Measurements from ENCODE around the gene SGMS2. TPM values are rescaled to one million over a fixed set of nuclear protein-coding genes. Genes with fewer than 3 reads are reported as not detected.

Gene SGMS2
- total and polyA plus RNA-seq, 2 of the 13 experiments (the other 11 are each of a cell fraction or from before 2014, with no cell fraction given): 1.2 to 1.7 TPM

DNA sequence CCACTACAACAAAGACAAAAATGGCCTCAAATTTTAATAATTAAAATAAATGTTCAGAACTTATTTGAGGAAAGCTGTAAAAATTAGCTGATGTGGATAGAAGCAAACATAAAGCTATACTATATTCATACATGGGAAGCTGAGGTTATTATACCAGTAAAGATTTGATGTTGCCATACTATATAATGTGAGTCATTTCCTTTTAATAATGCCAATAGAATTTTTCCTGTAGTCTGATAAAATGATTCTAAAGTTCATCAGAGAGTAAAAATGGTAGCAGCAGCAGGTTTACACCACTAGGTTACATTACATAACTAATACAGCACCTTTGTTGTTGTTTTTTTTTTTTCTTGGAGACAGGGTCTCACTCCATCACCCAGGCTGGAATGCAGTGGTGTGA, 61.1 kb downstream of the SGMS2 start:
- DNase-seq (ENCODE audit: low spot score) (no peak), ATAC-seq (no peak), FAIRE-seq (no peak)
- no peak for TF ChIP-seq SALL1 (CRISPR knock-in tag; IDR thresholded peaks at IDR 0.05)
- TF ChIP-seq ZNF549 (CRISPR knock-in tag; IDR thresholded peaks at IDR 0.05): no peak
- TF ChIP-seq ZSCAN9 (CRISPR knock-in tag; IDR thresholded peaks at IDR 0.05; ENCODE audit: borderline replicate concordance): no peak
- TF ChIP-seq, protein P1, sequence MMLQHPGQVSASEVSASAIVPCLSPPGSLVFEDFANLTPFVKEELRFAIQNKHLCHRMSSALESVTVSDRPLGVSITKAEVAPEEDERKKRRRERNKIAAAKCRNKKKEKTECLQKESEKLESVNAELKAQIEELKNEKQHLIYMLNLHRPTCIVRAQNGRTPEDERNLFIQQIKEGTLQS (CRISPR knock-in tag; IDR thresholded peaks at IDR 0.05): no peak
- no peak for TF ChIP-seq NONO (IDR thresholded peaks at IDR 0.05)
- no peak for TF ChIP-seq NONO (CRISPR knock-in tag; conservative IDR thresholded peaks at IDR 0.05)
- no peak for TF ChIP-seq ZNF552 (CRISPR knock-in tag; IDR thresholded peaks at IDR 0.05; ENCODE audit: borderline replicate concordance)
- TF ChIP-seq REXO4 (CRISPR knock-in tag; IDR thresholded peaks at IDR 0.05; ENCODE audit: borderline replicate concordance): no peak
- no peak for TF ChIP-seq RXRA (CRISPR knock-in tag; IDR thresholded peaks at IDR 0.05)
- TF ChIP-seq SP1 (IDR thresholded peaks at IDR 0.05): no peak
- TF ChIP-seq SP1 (CRISPR knock-in tag; IDR thresholded peaks at IDR 0.05): no peak
- TF ChIP-seq, protein P2, sequence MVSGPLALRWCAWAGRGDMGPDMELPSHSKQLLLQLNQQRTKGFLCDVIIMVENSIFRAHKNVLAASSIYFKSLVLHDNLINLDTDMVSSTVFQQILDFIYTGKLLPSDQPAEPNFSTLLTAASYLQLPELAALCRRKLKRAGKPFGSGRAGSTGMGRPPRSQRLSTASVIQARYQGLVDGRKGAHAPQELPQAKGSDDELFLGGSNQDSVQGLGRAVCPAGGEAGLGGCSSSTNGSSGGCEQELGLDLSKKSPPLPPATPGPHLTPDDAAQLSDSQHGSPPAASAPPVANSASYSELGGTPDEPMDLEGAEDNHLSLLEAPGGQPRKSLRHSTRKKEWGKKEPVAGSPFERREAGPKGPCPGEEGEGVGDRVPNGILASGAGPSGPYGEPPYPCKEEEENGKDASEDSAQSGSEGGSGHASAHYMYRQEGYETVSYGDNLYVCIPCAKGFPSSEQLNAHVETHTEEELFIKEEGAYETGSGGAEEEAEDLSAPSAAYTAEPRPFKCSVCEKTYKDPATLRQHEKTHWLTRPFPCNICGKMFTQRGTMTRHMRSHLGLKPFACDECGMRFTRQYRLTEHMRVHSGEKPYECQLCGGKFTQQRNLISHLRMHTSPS (CRISPR knock-in tag; IDR thresholded peaks at IDR 0.05; ENCODE audit: low read depth): no peak
- no peak for TF ChIP-seq ISL2 (CRISPR knock-in tag; IDR thresholded peaks at IDR 0.05)
- no peak for TF ChIP-seq TBX2 (CRISPR knock-in tag; IDR thresholded peaks at IDR 0.05; ENCODE audit: borderline replicate concordance)
- TF ChIP-seq, protein P3, sequence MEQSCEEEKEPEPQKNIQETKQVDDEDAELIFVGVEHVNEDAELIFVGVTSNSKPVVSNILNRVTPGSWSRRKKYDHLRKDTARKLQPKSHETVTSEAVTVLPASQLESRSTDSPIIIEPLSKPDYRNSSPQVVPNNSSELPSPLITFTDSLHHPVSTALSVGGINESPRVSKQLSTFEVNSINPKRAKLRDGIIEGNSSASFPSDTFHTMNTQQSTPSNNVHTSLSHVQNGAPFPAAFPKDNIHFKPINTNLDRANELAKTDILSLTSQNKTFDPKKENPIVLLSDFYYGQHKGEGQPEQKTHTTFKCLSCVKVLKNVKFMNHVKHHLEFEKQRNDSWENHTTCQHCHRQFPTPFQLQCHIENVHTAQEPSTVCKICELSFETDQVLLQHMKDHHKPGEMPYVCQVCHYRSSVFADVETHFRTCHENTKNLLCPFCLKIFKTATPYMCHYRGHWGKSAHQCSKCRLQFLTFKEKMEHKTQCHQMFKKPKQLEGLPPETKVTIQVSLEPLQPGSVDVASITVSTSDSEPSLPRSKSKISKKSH (CRISPR knock-in tag; IDR thresholded peaks at IDR 0.05; ENCODE audit: borderline replicate concordance): no peak
- TF ChIP-seq, protein P4, sequence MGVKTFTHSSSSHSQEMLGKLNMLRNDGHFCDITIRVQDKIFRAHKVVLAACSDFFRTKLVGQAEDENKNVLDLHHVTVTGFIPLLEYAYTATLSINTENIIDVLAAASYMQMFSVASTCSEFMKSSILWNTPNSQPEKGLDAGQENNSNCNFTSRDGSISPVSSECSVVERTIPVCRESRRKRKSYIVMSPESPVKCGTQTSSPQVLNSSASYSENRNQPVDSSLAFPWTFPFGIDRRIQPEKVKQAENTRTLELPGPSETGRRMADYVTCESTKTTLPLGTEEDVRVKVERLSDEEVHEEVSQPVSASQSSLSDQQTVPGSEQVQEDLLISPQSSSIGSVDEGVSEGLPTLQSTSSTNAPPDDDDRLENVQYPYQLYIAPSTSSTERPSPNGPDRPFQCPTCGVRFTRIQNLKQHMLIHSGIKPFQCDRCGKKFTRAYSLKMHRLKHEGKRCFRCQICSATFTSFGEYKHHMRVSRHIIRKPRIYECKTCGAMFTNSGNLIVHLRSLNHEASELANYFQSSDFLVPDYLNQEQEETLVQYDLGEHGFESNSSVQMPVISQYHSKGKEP (CRISPR knock-in tag; IDR thresholded peaks at IDR 0.05): no peak
- no peak for TF ChIP-seq ZNF569 (CRISPR knock-in tag; IDR thresholded peaks at IDR 0.05; ENCODE audit: borderline replicate concordance)
- no peak for TF ChIP-seq IKZF1 (IDR thresholded peaks at IDR 0.05)
- TF ChIP-seq ZNF773 (CRISPR knock-in tag; IDR thresholded peaks at IDR 0.05; ENCODE audit: borderline replicate concordance): no peak
- TF ChIP-seq ISX (CRISPR knock-in tag; conservative IDR thresholded peaks at IDR 0.05): no peak
- ChIA-PET POLR2A (no interaction called here), CTCF (ENCODE audit: low intra/inter-chr PET ratio, low total read pairs) (no interaction called here)
- H2AFZ ChIP-seq (ENCODE audit: low read length): no peak overlapping the region
- H3K4me3 ChIP-seq (replicated peaks in 1 of 3; ENCODE audit: insufficient read depth in 1 of 3, low read depth in 2 of 3, low read length in 3 of 3): no peak overlapping the region
- H3K9ac ChIP-seq (ENCODE audit: insufficient read depth, low read depth, low read length): no peak overlapping the region
- no peaks in the 10 kb centered on the region for H3K4me1 ChIP-seq (ENCODE audit: insufficient read depth, low read length)
- H4K20me1 ChIP-seq (ENCODE audit: insufficient read depth, low read length): no peaks in the 10 kb centered on the region
- peaks cover 41% of the 10 kb centered on the region for H3K9me3 ChIP-seq (ENCODE audit: low read length)
- no peak overlapping the region for H3K27ac ChIP-seq (ENCODE audit: extremely low read length, insufficient read depth, low read length)
- no TSS peak for BruUV-seq (replicated peaks)
- H3K79me2 ChIP-seq (ENCODE audit: insufficient read depth, low read length): no peaks in the 10 kb centered on the region
- no peak overlapping the region for H3K4me2 ChIP-seq (ENCODE audit: low read depth, low read length)
- in situ Hi-C loops (cut with HindIII; ENCODE audit: extremely low pct_ligation_motif_present, low pct_unique_long_range_greater_than_20kb) (no loop called here), intact Hi-C loops (cut with micrococcal nuclease; ENCODE audit: unreplicated experiment) (no loop called here)
- H3K36me3 ChIP-seq (replicated peaks in 1 of 2; ENCODE audit: control insufficient read depth in 1 of 2, insufficient read depth in 2 of 2, low read length in 2 of 2): no peaks in the 10 kb centered on the region
- no peaks in the 10 kb centered on the region for H3K27me3 ChIP-seq (ENCODE audit: control insufficient read depth in 1 of 2, insufficient read depth in 2 of 2, low read length in 2 of 2)
